K562 (cell line): ENCODE data around the gene APLP1. TPM values are rescaled to one million over a fixed set of nuclear protein-coding genes. Genes with fewer than 3 reads are reported as not detected.

ENCODE experiments used
- FIP1L1 ChIP-seq: fragments of 200-400 bp; formaldehyde crosslinking; IDR thresholded peaks from 2 replicates; pipeline ENCODE4 v1.6.1; 2018; ENCODE audit warnings: mild to moderate bottlenecking, low read depth, low read length; ENCODE audit not compliant: poor library complexity, severe bottlenecking
- FUS ChIP-seq: fragments of 200-400 bp; formaldehyde crosslinking; optimal IDR thresholded peaks from 2 replicates; pipeline ENCODE3; 2017; ENCODE audit warnings: low read depth, low read length
- IRF2 ChIP-seq: sonication (generic); formaldehyde crosslinking; IDR thresholded peaks from 2 replicates; pipeline ENCODE4 v1.8.1; 2022; ENCODE audit warnings: mild to moderate bottlenecking, missing genetic modification reagents
- SNRNP70 ChIP-seq: fragments of 200-400 bp; formaldehyde crosslinking; optimal IDR thresholded peaks from 2 replicates; pipeline ENCODE3; 2017; ENCODE audit warnings: low read depth, low read length
- ZNF583 ChIP-seq: fragments of 250-450 bp; sonication (Bioruptor Pico); IDR thresholded peaks from 2 replicates; pipeline ENCODE4 v1.4.0; 2020
- polyA plus RNA-seq, 8 experiments: library from polyadenylated mRNA; depleted of rRNA in 4 of 8; stranded (reverse) in 5 of 8; unstranded in 3 of 8; fragments of >200 nt; fragmentation: Nextera tagmentation in 2 of 8; fragmentation: Illumina TruSeq in 1 of 8; extraction: Ambion mirVana in 2 of 8; extraction: Trizol in 1 of 8; gene quantifications; 2 replicates each; pipeline versions ENCODE4 v1.2.1 to v1.2.3, GENCODE V29; 2011 to 2014; ENCODE audit warnings: inconsistent platforms in 1 of 8, missing spikeins in 1 of 8
- total RNA-seq, 7 experiments: library from RNA; depleted of rRNA in 6 of 7; stranded (reverse); fragments of >200 nt in 6 of 7; fragmentation: Illumina TruSeq in 2 of 7; extraction: Trizol in 2 of 7; gene quantifications; 2 replicates each; pipeline versions ENCODE4 v1.2.1 to v1.2.3, GENCODE V29; 2011 to 2021; ENCODE audit warnings: low replicate concordance in 1 of 7
- TF ChIP-seq, protein P1 (sequence below): fragments of 150-350 bp; IDR thresholded peaks from 2 replicates; pipeline ENCODE4 v1.6.1; 2014; ENCODE audit warnings: low read depth, mild to moderate bottlenecking, low read length, borderline replicate concordance
- TF ChIP-seq, protein P2 (sequence below): sonication (generic); formaldehyde crosslinking; IDR thresholded peaks from 2 replicates; pipeline ENCODE4 v1.9.0; 2022; ENCODE audit warnings: mild to moderate bottlenecking, missing genetic modification reagents
- TF ChIP-seq, protein P3 (sequence below): fragments of 450-650 bp; IDR thresholded peaks from 2 replicates; pipeline ENCODE4 v1.6.1; 2016; ENCODE audit warnings: mild to moderate bottlenecking, moderate library complexity

Gene APLP1
- total and polyA plus RNA-seq, 9 of the 15 experiments (the other 6 are each of a cell fraction or from before 2014, with no cell fraction given): 0.69 to 9.9 (median 4.7) TPM

DNA sequence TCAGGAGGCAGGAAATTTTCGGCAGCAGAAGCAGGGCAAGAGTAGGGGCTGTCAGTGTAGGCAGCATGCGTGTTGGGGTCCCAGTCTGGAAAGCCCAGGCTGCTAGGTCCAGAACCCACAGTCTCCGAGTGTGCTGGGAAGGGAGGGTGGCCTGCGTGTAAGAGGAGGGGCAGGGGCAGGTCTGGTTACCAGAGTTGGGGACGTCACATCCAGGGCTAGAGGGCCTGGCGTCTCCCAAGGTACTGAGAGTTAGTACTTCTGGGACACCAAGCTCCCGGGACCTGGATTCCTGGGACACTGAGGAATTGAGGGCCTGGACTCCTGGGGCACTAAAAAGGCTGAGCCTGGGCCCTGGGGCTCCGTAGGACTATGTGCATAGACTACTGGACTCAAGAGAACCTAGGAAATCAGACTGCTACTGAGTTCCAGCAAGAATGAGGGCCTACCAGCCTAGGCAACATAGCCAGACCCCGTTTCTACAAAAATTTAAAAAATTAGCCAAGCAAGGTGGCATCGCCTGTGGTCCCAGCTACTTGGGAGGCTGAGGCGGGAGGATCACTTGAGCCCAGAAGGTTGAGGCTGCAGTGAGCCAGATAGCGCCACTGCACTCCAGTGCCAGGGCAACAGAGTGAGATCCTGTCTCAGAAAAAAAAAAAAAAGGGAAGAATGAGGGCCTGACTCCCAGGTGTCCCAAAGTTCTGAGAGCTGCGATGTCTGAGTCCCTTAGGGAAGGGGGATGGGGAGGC is 29.5 kb downstream of the APLP1 start (continued):
- TF ChIP-seq, protein P1, sequence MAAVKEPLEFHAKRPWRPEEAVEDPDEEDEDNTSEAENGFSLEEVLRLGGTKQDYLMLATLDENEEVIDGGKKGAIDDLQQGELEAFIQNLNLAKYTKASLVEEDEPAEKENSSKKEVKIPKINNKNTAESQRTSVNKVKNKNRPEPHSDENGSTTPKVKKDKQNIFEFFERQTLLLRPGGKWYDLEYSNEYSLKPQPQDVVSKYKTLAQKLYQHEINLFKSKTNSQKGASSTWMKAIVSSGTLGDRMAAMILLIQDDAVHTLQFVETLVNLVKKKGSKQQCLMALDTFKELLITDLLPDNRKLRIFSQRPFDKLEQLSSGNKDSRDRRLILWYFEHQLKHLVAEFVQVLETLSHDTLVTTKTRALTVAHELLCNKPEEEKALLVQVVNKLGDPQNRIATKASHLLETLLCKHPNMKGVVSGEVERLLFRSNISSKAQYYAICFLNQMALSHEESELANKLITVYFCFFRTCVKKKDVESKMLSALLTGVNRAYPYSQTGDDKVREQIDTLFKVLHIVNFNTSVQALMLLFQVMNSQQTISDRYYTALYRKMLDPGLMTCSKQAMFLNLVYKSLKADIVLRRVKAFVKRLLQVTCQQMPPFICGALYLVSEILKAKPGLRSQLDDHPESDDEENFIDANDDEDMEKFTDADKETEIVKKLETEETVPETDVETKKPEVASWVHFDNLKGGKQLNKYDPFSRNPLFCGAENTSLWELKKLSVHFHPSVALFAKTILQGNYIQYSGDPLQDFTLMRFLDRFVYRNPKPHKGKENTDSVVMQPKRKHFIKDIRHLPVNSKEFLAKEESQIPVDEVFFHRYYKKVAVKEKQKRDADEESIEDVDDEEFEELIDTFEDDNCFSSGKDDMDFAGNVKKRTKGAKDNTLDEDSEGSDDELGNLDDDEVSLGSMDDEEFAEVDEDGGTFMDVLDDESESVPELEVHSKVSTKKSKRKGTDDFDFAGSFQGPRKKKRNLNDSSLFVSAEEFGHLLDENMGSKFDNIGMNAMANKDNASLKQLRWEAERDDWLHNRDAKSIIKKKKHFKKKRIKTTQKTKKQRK: no peak
- TF ChIP-seq, protein P2, sequence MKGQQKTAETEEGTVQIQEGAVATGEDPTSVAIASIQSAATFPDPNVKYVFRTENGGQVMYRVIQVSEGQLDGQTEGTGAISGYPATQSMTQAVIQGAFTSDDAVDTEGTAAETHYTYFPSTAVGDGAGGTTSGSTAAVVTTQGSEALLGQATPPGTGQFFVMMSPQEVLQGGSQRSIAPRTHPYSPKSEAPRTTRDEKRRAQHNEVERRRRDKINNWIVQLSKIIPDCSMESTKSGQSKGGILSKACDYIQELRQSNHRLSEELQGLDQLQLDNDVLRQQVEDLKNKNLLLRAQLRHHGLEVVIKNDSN (CRISPR knock-in tag): no peak
- TF ChIP-seq FUS: no peak
- TF ChIP-seq, protein P3, sequence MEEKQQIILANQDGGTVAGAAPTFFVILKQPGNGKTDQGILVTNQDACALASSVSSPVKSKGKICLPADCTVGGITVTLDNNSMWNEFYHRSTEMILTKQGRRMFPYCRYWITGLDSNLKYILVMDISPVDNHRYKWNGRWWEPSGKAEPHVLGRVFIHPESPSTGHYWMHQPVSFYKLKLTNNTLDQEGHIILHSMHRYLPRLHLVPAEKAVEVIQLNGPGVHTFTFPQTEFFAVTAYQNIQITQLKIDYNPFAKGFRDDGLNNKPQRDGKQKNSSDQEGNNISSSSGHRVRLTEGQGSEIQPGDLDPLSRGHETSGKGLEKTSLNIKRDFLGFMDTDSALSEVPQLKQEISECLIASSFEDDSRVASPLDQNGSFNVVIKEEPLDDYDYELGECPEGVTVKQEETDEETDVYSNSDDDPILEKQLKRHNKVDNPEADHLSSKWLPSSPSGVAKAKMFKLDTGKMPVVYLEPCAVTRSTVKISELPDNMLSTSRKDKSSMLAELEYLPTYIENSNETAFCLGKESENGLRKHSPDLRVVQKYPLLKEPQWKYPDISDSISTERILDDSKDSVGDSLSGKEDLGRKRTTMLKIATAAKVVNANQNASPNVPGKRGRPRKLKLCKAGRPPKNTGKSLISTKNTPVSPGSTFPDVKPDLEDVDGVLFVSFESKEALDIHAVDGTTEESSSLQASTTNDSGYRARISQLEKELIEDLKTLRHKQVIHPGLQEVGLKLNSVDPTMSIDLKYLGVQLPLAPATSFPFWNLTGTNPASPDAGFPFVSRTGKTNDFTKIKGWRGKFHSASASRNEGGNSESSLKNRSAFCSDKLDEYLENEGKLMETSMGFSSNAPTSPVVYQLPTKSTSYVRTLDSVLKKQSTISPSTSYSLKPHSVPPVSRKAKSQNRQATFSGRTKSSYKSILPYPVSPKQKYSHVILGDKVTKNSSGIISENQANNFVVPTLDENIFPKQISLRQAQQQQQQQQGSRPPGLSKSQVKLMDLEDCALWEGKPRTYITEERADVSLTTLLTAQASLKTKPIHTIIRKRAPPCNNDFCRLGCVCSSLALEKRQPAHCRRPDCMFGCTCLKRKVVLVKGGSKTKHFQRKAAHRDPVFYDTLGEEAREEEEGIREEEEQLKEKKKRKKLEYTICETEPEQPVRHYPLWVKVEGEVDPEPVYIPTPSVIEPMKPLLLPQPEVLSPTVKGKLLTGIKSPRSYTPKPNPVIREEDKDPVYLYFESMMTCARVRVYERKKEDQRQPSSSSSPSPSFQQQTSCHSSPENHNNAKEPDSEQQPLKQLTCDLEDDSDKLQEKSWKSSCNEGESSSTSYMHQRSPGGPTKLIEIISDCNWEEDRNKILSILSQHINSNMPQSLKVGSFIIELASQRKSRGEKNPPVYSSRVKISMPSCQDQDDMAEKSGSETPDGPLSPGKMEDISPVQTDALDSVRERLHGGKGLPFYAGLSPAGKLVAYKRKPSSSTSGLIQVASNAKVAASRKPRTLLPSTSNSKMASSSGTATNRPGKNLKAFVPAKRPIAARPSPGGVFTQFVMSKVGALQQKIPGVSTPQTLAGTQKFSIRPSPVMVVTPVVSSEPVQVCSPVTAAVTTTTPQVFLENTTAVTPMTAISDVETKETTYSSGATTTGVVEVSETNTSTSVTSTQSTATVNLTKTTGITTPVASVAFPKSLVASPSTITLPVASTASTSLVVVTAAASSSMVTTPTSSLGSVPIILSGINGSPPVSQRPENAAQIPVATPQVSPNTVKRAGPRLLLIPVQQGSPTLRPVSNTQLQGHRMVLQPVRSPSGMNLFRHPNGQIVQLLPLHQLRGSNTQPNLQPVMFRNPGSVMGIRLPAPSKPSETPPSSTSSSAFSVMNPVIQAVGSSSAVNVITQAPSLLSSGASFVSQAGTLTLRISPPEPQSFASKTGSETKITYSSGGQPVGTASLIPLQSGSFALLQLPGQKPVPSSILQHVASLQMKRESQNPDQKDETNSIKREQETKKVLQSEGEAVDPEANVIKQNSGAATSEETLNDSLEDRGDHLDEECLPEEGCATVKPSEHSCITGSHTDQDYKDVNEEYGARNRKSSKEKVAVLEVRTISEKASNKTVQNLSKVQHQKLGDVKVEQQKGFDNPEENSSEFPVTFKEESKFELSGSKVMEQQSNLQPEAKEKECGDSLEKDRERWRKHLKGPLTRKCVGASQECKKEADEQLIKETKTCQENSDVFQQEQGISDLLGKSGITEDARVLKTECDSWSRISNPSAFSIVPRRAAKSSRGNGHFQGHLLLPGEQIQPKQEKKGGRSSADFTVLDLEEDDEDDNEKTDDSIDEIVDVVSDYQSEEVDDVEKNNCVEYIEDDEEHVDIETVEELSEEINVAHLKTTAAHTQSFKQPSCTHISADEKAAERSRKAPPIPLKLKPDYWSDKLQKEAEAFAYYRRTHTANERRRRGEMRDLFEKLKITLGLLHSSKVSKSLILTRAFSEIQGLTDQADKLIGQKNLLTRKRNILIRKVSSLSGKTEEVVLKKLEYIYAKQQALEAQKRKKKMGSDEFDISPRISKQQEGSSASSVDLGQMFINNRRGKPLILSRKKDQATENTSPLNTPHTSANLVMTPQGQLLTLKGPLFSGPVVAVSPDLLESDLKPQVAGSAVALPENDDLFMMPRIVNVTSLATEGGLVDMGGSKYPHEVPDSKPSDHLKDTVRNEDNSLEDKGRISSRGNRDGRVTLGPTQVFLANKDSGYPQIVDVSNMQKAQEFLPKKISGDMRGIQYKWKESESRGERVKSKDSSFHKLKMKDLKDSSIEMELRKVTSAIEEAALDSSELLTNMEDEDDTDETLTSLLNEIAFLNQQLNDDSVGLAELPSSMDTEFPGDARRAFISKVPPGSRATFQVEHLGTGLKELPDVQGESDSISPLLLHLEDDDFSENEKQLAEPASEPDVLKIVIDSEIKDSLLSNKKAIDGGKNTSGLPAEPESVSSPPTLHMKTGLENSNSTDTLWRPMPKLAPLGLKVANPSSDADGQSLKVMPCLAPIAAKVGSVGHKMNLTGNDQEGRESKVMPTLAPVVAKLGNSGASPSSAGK: no peak
- no peak for TF ChIP-seq ZNF583 (CRISPR knock-in tag)
- no peak for TF ChIP-seq IRF2 (CRISPR knock-in tag)
- no peak for TF ChIP-seq FIP1L1
- TF ChIP-seq SNRNP70: no peak
- TF ChIP-seq, all 486 proteins: peak for 0
